Large intestine (tissue), 3 donors: ENCODE results near the gene DTX3. TPM values are rescaled to one million over a fixed set of nuclear protein-coding genes. Genes with fewer than 3 reads are reported as not detected.
A peak's percentile ranks its signal among the peaks of the same experiment; 100 is the strongest.

Source experiments
- DNase-seq, 2 donors: peaks; one replicate each; pipeline versions ENCODE4 v3.0.0 to v3.0.0-alpha.2; 2013
- H3K27ac ChIP-seq: one replicate; pipeline ENCODE4 v1.5.1; 2013; ENCODE audit warnings: low read length
- H3K27me3 ChIP-seq: 2 replicates; pipeline ENCODE4 v1.6.1; 2013; ENCODE audit warnings: low read length; ENCODE audit not compliant: control insufficient read depth, insufficient read depth
- H3K36me3 ChIP-seq: 2 replicates; pipeline ENCODE4 v1.6.1; 2013; ENCODE audit warnings: low read length; ENCODE audit not compliant: control insufficient read depth, insufficient read depth
- H3K4me1 ChIP-seq: one replicate; pipeline ENCODE4 v1.6.1; 2013; ENCODE audit warnings: low read length; ENCODE audit not compliant: control insufficient read depth, insufficient read depth
- H3K4me3 ChIP-seq: one replicate; pipeline ENCODE4 v1.5.1; 2013; ENCODE audit warnings: low read length
- H3K9me3 ChIP-seq: one replicate; pipeline ENCODE4 v1.6.1; 2013; ENCODE audit warnings: mild to moderate bottlenecking, low read depth, low read length, moderate library complexity; ENCODE audit not compliant: control insufficient read depth
- WGBS: methylation state at CpG from one replicate; pipeline ENCODE4 v1.1.5; 2013; ENCODE audit warnings: low lambda C conversion rate; ENCODE audit not compliant: insufficient coverage; 5-methylcytosine and 5-hydroxymethylcytosine counted together
- polyA plus RNA-seq: library from polyadenylated mRNA; unstranded; fragments of 120-200 nt; gene quantifications from one replicate; pipeline ENCODE4 v1.2.1, GENCODE V29; 2013

Gene DTX3
- polyA plus RNA-seq, 1 donor, result 25.9 TPM

DNA sequence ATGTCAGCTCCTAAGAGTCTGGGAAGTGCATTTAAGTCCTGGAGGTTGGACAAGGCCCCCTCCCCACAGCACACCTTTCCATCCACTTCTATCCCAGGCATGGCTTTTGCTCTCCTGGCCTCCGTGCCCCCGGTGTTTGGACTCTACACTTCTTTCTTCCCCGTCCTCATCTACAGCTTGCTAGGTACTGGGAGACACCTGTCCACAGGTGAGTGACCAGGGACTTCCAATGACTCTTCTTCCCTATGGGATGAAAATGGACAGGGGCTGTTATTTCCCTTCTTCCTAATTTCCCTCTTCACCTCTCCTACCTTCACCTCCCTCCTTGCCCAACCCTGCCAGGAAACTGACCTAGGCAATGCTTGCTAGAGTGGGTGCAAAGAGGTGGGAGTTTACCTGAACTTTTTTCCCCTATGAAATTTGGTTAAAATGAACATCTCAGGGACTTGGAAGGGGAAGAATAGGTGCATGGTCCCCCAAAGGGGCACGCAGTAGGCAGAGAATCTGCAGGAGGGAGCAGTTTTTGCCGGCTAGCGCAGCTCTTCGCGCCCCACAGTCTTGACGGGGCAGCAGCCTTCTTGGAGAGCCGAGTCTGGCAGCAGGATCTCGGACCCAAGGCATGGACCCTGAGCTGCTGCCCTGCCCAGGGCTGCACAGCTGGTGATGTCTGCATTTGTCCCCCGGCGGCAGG lies 15.8 kb downstream of the DTX3 start:
- H3K27me3 ChIP-seq, result peaks cover 97% of the 10 kb centered on the region
- peaks cover 15% of the 10 kb centered on the region for H3K4me1 ChIP-seq

DNA sequence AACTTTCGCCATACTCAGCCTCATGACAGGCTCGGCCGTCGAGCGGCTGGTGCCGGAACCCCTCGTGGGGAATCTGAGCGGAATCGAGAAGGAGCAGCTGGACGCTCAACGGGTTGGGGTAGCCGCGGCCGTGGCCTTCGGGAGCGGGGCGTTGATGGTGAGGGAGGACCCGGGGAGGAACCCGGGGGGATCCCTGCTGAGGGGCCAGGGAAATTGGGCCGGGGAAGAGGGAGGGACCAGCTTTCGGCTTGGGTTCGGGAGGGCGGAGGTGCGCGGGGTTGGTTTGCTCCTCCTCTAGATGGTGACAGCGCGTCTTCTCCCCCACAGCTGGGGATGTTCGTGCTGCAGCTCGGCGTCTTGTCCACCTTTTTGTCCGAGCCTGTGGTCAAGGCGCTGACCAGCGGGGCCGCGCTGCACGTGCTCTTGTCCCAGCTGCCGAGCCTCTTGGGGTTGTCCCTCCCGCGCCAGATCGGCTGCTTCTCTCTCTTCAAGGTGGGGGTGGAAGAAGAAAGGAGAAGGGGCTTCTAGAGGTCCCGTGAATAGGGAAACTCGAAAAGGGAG lies 16.4 kb downstream of the DTX3 start:
- no peak for DNase-seq
- Histone ChIP-seq H3K27ac (no peak overlapping the region), H3K9me3 (peaks cover 10% of the 10 kb centered on the region), H3K4me3 (peak overlapping the region; percentile 35), H3K36me3 (no peaks in the 10 kb centered on the region), H3K4me1 (peaks cover 15% of the 10 kb centered on the region), H3K27me3 (peaks cover 97% of the 10 kb centered on the region)
- WGBS, result 0% methylated on average over 1 of the region's 42 CpGs

More for the DNA sequence above, 15.8 kb downstream of the DTX3 start:
- H3K9me3 ChIP-seq, result peaks cover 10% of the 10 kb centered on the region
- H3K4me3 ChIP-seq, result no peak overlapping the region
- DNase-seq, result no peak
- no CpG with 5 or more reads among the region's 13 CpGs for WGBS
- no peak overlapping the region for H3K27ac ChIP-seq
- H3K36me3 ChIP-seq, result no peaks in the 10 kb centered on the region

DNA sequence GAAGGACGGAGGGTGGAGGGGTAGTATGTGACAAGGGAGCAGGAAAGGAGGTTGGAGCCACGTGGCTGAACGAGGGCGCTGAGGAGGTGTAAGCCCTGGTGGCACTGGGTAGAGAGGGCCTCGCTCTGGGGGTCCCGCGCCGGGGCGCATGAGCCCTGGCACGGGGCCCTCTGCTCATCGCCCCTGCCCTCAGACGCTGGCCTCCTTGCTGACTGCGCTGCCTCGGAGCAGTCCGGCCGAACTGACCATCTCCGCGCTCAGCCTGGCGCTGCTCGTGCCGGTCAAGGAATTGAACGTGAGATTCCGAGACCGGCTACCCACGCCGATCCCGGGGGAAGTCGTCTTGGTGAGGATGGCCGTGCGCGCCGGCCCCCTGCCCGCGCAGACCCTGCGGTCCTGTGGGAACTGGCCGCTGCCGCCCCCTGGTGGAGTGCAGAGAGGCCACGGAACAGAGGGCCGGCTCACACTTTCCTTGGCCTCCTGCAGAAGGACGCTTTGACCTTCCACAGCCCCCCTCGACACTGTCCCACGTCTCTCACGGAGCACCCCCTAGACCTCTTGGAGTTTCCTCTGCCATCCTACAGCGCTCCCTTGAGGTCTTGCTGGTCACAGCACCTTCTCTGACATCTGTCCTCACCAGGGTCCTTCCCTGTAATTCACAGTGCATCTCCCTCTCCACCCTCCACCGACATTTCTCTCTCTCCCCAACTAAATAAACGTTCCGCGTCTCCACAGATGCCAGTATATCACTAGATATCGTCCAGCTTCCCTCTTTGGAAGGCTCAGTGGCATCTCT lies 17.1 kb downstream of the DTX3 start:
- no peak overlapping the region for H3K27ac ChIP-seq
- H3K9me3 ChIP-seq, result peaks cover 10% of the 10 kb centered on the region
- H3K36me3 ChIP-seq, result no peaks in the 10 kb centered on the region
- WGBS, result 4% methylated on average over 4 of the region's 49 CpGs
- H3K4me3 ChIP-seq, result peak overlapping the region; percentile 35
- H3K4me1 ChIP-seq, result peaks cover 15% of the 10 kb centered on the region
- peaks cover 97% of the 10 kb centered on the region for H3K27me3 ChIP-seq
- peak; percentile 42 to 48 for DNase-seq

DNA sequence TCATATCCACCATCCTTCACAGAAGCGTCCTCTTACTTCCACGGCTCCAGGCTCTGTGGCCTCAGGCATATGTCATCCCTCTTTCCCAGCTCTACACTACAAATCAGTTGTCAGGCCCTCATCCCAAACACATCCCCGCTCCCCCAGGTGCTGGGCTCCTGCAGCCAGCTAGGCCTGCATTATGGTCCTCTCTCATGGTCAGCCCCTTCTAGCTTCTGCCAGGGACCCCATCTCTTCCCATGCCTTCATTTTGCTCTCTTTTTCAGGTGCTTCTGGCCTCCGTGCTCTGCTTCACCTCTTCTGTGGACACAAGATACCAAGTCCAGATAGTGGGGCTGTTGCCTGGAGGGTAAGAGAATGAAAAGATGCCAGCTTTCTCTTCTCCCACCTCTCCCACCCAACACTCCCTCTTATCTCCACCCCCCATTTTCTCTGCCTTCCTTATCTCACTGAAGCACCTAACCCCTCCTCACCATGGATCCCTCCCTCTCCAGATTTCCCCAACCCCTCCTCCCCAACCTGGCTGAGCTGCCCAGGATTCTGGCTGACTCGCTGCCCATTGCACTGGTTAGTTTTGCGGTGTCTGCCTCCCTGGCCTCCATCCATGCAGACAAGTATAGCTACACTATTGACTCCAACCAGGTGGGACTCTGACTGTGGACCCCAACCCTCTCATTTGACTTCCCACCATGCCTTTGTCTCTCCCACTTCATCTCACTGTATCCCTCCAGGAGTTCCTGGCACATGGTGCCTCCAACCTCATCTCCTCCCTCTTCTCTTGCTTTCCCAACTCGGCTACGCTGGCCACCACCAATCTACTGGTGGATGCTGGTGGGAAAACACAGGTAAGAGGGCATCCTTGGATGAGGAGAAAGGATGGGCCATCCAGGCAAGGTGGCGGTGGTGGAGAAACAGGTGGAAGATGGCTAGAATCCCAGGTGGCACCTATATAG lies 17.9 kb downstream of the DTX3 start:
- peaks cover 99% of the 10 kb centered on the region for H3K27me3 ChIP-seq
- H3K36me3 ChIP-seq, result no peaks in the 10 kb centered on the region
- H3K9me3 ChIP-seq, result peaks cover 13% of the 10 kb centered on the region
- 80% methylated on average over 1 of the region's 9 CpGs for WGBS
- no peak overlapping the region for H3K4me3 ChIP-seq
- peaks cover 18% of the 10 kb centered on the region for H3K4me1 ChIP-seq
- H3K27ac ChIP-seq, result no peak overlapping the region
- DNase-seq, result no peak

DNA sequence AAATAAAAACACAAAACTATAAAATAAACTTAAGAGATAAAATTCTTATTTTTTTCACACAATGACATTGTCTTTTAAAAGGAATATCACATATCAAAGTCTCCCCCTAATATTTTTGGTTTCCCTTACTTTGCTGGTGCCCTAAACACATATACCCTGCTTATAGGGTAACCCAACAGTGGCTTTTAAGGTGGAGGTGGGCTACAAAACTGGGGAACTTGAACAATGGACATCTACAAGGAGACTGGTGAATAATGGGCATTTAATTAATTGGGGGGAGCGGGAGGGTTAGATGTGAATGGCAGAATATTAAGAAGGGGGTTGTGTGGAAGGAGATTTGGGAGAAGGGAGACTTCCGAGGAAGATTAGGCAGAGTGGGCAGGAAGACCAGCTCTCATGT lies 18.8 kb downstream of the DTX3 start:
- Histone ChIP-seq H3K9me3 (peaks cover 18% of the 10 kb centered on the region), H3K4me1 (peaks cover 24% of the 10 kb centered on the region), H3K27ac (no peak overlapping the region), H3K27me3 (peaks cover 99% of the 10 kb centered on the region), H3K4me3 (no peak overlapping the region), H3K36me3 (no peaks in the 10 kb centered on the region)
- 88% methylated on average over 1 of the region's 2 CpGs for WGBS
- DNase-seq, result no peak

DNA sequence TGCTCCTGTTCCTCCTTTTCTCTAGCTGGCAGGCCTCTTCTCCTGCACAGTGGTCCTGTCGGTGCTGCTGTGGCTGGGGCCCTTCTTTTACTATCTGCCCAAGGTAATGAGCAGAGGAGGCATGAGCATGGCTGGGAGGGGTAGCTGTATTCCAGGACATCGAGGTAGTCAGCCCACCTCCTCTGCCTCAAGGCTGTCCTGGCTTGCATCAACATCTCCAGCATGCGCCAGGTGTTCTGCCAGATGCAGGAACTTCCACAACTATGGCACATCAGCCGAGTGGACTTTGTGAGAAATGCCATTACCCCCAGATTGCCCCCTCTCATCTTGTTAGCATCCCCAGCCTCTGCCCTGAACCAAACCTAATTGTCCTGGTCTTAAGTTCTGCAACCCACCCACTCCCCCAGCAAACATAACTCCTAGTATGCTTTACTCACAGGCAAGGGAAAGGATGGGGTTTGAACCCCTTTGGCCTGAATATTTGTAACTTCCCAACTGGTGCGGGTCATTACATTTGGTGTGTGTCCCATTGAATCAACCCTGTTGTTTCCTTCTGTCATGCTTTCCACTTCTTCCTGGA lies 19.3 kb downstream of the DTX3 start:
- H3K4me1 ChIP-seq, result peaks cover 24% of the 10 kb centered on the region
- H3K27me3 ChIP-seq, result peaks cover 99% of the 10 kb centered on the region
- H3K27ac ChIP-seq, result no peak overlapping the region
- no peaks in the 10 kb centered on the region for H3K36me3 ChIP-seq
- no peak for DNase-seq
- no CpG with 5 or more reads among the region's 5 CpGs for WGBS
- peaks cover 18% of the 10 kb centered on the region for H3K9me3 ChIP-seq
- no peak overlapping the region for H3K4me3 ChIP-seq

DNA sequence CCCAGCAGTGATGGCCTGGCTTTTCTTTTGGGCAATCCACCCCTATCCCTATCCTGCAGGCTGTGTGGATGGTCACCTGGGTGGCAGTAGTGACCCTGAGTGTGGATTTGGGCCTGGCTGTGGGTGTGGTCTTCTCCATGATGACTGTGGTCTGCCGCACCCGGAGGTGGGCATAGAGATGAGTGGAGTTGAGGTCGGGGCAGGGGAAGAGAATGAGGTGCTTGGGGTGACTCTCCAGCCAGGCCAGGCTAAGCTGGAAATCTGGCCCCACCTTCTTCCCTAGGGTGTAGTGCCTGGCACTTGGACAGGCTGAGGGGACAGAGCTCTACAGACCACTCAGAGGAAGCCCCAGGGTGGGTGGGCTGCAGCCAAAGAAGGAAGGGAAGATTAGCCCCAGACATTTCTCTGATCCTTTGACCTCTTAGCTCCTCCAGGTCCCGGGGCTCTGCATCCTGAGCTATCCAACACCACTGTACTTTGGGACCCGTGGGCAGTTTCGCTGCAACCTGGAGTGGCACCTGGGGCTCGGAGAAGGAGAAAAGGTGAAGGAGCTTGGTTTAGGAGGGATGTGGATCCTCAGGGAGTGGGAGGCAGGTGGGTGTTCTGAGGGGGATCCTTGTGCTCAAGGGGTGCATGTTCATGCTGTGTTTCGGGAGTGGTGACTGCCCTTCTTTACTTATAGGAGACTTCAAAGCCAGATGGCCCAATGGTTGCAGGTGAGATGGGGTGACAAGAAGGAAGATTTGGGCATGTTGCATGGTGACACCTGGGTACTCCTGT lies 20.0 kb downstream of the DTX3 start:
- DNase-seq, result no peak
- peaks cover 97% of the 10 kb centered on the region for H3K27me3 ChIP-seq
- peaks cover 21% of the 10 kb centered on the region for H3K4me1 ChIP-seq
- WGBS, result no CpG with 5 or more reads among the region's 8 CpGs
- H3K36me3 ChIP-seq, result no peaks in the 10 kb centered on the region
- H3K27ac ChIP-seq, result no peak overlapping the region
- H3K4me3 ChIP-seq, result no peak overlapping the region
- H3K9me3 ChIP-seq, result peaks cover 18% of the 10 kb centered on the region

DNA sequence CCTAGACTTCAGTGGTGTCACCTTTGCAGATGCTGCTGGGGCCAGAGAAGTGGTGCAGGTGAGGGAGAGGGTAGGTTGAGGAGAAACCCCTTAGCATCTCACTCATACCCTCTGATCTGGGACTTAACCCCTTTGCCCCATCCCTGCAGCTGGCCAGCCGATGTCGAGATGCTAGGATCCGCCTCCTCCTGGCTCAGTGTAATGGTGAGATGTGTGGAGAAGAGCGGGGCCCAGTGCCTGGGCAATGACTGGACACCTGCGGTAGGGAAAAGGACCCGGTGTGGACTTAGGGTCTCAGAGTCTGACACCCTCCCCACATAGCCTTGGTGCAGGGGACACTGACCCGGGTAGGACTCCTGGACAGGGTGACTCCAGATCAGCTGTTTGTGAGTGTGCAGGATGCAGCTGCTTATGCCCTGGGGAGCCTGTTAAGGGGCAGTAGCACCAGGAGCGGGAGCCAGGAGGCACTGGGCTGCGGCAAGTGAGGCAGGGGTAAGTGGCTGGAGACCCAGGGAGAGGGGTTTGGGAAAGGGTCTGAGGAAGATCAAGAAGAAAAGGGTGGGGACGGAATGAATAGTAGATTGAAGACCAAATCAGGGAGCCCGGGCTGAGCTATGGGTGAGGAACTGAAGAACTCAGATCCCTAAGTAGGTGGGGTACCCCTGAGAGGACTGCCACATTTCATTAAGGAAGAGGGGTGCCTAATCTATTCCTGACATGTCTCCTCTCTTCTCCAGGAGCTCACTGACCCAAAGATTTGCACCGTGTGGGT lies 20.8 kb downstream of the DTX3 start:
- no CpG with 5 or more reads among the region's 12 CpGs for WGBS
- Histone ChIP-seq H3K9me3 (peaks cover 18% of the 10 kb centered on the region), H3K27me3 (peaks cover 97% of the 10 kb centered on the region), H3K27ac (no peak overlapping the region), H3K4me3 (no peak overlapping the region), H3K36me3 (no peaks in the 10 kb centered on the region), H3K4me1 (peaks cover 19% of the 10 kb centered on the region)
- no peak for DNase-seq
